Spinal cord (tissue), 10 donors: ENCODE results near the gene MRPL2. TPM values are rescaled to one million over a fixed set of nuclear protein-coding genes. Genes with fewer than 3 reads are reported as not detected.
A peak's percentile ranks its signal among the peaks of the same experiment; 100 is the strongest.

Experiments used
- DNase-seq, 6 donors: peaks; one replicate each; pipeline versions ENCODE4 v3.0.0 to v3.0.0-alpha.2; 2013 to 2015; ENCODE audit warnings: low spot score in 6 of 6, low read depth in 4 of 6
- H3K27ac ChIP-seq: one replicate; pipeline ENCODE4 v1.5.1; 2013; ENCODE audit warnings: low read depth, low read length, control low read depth
- H3K27me3 ChIP-seq: one replicate; pipeline ENCODE4 v1.6.1; 2013; ENCODE audit warnings: low read length; ENCODE audit not compliant: control insufficient read depth, insufficient read depth
- H3K36me3 ChIP-seq: one replicate; pipeline ENCODE4 v1.6.1; 2013; ENCODE audit warnings: low read length; ENCODE audit not compliant: control insufficient read depth, insufficient read depth
- H3K4me1 ChIP-seq: one replicate; pipeline ENCODE4 v1.6.1; 2013; ENCODE audit warnings: low read length; ENCODE audit not compliant: control insufficient read depth, insufficient read depth
- H3K4me3 ChIP-seq: one replicate; pipeline ENCODE4 v1.5.1; 2013; ENCODE audit warnings: low read depth, low read length, control low read depth
- H3K9me3 ChIP-seq: one replicate; pipeline ENCODE4 v1.6.1; 2013; ENCODE audit warnings: low read length; ENCODE audit not compliant: control insufficient read depth, insufficient read depth
- WGBS: methylation state at CpG from one replicate; pipeline ENCODE4 v1.1.5; 2013; ENCODE audit warnings: missing lambda C conversion rate; ENCODE audit not compliant: insufficient coverage; 5-methylcytosine and 5-hydroxymethylcytosine counted together
- polyA plus RNA-seq, 2 donors: library from polyadenylated mRNA; unstranded; fragments of 120-200 nt; gene quantifications; one replicate each; pipeline ENCODE4 v1.2.1, GENCODE V29; 2013; ENCODE audit not compliant: insufficient read length in 2 of 2
- total RNA-seq, 2 donors: library from RNA; depleted of rRNA in 1 of 2; stranded (reverse); fragments of 120-200 nt in 1 of 2; fragments of >200 nt in 1 of 2; gene quantifications; one replicate each; pipeline versions ENCODE4 v1.2.3 to v1.2.4, GENCODE V29; 2013 to 2014
- donor health status: healthy.

The MRPL2 gene
- total and polyA plus RNA-seq, 4 donors: 11.8 to 57.1 (median 40.0) TPM

GRCh38 chr6:43075670-43076463, 16.6 kb upstream of the MRPL2 start, which contains the start of gene PTK7:
Gene PTK7 (plus strand): TSS chr6:43076314. CDS start chr6:43076489, 175 bp downstream.
- DNase-seq: peak; percentile 59 to 96 (median 80)
- no peaks in the 10 kb centered on the region for H3K9me3 ChIP-seq
- peaks cover 40% of the 10 kb centered on the region for H3K36me3 ChIP-seq
- 3% methylated on average over 45 of the region's 60 CpGs for WGBS
- H3K27me3 ChIP-seq: no peaks in the 10 kb centered on the region
- peaks cover 32% of the 10 kb centered on the region for H3K4me1 ChIP-seq
- peak within 1 kb of the TSS; percentile 91 for H3K4me3 ChIP-seq
- peak within 1 kb of the TSS; percentile 83 for H3K27ac ChIP-seq

- no CpG with 5 or more reads among the region's 6 CpGs for WGBS
- H3K27me3 ChIP-seq: no peaks in the 10 kb centered on the region
- peaks cover 48% of the 10 kb centered on the region for H3K36me3 ChIP-seq
- H3K9me3 ChIP-seq: no peaks in the 10 kb centered on the region
- no peak overlapping the region for H3K4me3 ChIP-seq
- peaks cover 32% of the 10 kb centered on the region for H3K4me1 ChIP-seq
- H3K27ac ChIP-seq: peak overlapping the region; percentile 76
- DNase-seq: peak in 1 of 6 donors; percentile 79
Observed at GRCh38 chr6:43074847-43075669, 15.8 kb upstream of the MRPL2 start.

GRCh38 chr6:43070028-43070632, 10.9 kb upstream of the MRPL2 start:
- Histone ChIP-seq H3K36me3 (peaks cover 78% of the 10 kb centered on the region), H3K4me3 (no peak overlapping the region), H3K27me3 (no peaks in the 10 kb centered on the region), H3K9me3 (no peaks in the 10 kb centered on the region), H3K27ac (peak overlapping the region; percentile 11), H3K4me1 (peaks cover 4% of the 10 kb centered on the region)
- DNase-seq: peak in 2 of 6 donors; percentile 68 to 76
- 65% methylated on average over 5 of the region's 6 CpGs for WGBS

- peaks cover 12% of the 10 kb centered on the region for H3K4me1 ChIP-seq
- no peaks in the 10 kb centered on the region for H3K27me3 ChIP-seq
- no peak overlapping the region for H3K27ac ChIP-seq
- WGBS: 96% methylated on average over 8 of the region's 12 CpGs
- no peaks in the 10 kb centered on the region for H3K9me3 ChIP-seq
- H3K4me3 ChIP-seq: no peak overlapping the region
- DNase-seq: no peak
- peaks cover 57% of the 10 kb centered on the region for H3K36me3 ChIP-seq
Observed at GRCh38 chr6:43062818-43063217, 3.6 kb upstream of the MRPL2 start.

GRCh38 chr6:43061861-43062260, 2.6 kb upstream of the MRPL2 start:
- 92% methylated on average over 2 of the region's 2 CpGs for WGBS
- no peak for DNase-seq
- no peak overlapping the region for H3K4me3 ChIP-seq
- no peaks in the 10 kb centered on the region for H3K27me3 ChIP-seq
- H3K4me1 ChIP-seq: peaks cover 12% of the 10 kb centered on the region
- H3K9me3 ChIP-seq: no peaks in the 10 kb centered on the region
- peaks cover 64% of the 10 kb centered on the region for H3K36me3 ChIP-seq
- H3K27ac ChIP-seq: no peak overlapping the region

GRCh38 chr6:43060755-43061633, 1.8 kb upstream of the MRPL2 start:
- WGBS: 92% methylated on average over 12 of the region's 12 CpGs
- Histone ChIP-seq H3K9me3 (no peaks in the 10 kb centered on the region), H3K4me3 (no peak overlapping the region), H3K36me3 (peaks cover 61% of the 10 kb centered on the region), H3K4me1 (peaks cover 12% of the 10 kb centered on the region), H3K27ac (no peak overlapping the region), H3K27me3 (no peaks in the 10 kb centered on the region)
- no peak for DNase-seq

- Histone ChIP-seq H3K27ac (peak overlapping the region; percentile 89), H3K36me3 (peaks cover 61% of the 10 kb centered on the region)
Observed at GRCh38 chr6:43060034-43060754, 960 bp upstream of the MRPL2 start.

GRCh38 chr6:43058531-43058930, 703 bp downstream of the MRPL2 start:
- Histone ChIP-seq H3K27ac (no peak overlapping the region), H3K4me1 (peaks cover 24% of the 10 kb centered on the region), H3K4me3 (peak overlapping the region; percentile 99), H3K9me3 (no peaks in the 10 kb centered on the region), H3K36me3 (peaks cover 48% of the 10 kb centered on the region), H3K27me3 (no peaks in the 10 kb centered on the region)
- WGBS: no CpG with 5 or more reads among the region's 1 CpG
- no peak for DNase-seq

More at GRCh38 chr6:43060034-43060754, 960 bp upstream of the MRPL2 start:
- Histone ChIP-seq H3K27me3 (no peaks in the 10 kb centered on the region), H3K9me3 (no peaks in the 10 kb centered on the region), H3K4me1 (peaks cover 12% of the 10 kb centered on the region), H3K4me3 (peak overlapping the region; percentile 99)
- WGBS: 10% methylated on average over 12 of the region's 15 CpGs
- DNase-seq: no peak
